SK-N-MC (cell line): ENCODE results near the gene FYB2.

Source experiments
- EZH2 ChIP-seq: fragments of 200-600 bp; sonication (generic); IDR thresholded peaks from one replicate; pipeline ENCODE4 v1.6.1; 2017; ENCODE audit warnings: antibody characterized with exemption
- POLR2AphosphoS5 ChIP-seq: IDR thresholded peaks from 2 replicates; pipeline ENCODE4 v1.6.1; 2012; ENCODE audit warnings: mild to moderate bottlenecking, low read depth, low read length, borderline replicate concordance

GRCh38 chr1:56811331-56811730 is 7.9 kb downstream of the FYB2 start:
- TF ChIP-seq POLR2AphosphoS5: no peak
- no peak for TF ChIP-seq EZH2
